SK-N-SH (cell line): Measurements from ENCODE around the gene PTPRJ. TPM values are rescaled to one million over a fixed set of nuclear protein-coding genes. Genes with fewer than 3 reads are reported as not detected.

ENCODE experiments used
- CTCF ChIA-PET: fragments of 300-600, 350-600 bp; formaldehyde crosslinking; extraction: SDS; loops from one replicate; lab custom pipeline; 2021; lab: Yijun Ruan, JAX
- POLR2A ChIA-PET: fragments of 350-600 bp; sonication (Branson Sonifier 250); formaldehyde crosslinking; extraction: SDS; loops from one replicate; lab custom pipeline; 2020; ENCODE audit warnings: antibody characterized with exemption, inconsistent platforms; lab: Yijun Ruan, JAX
- DNase-seq: peaks from one replicate; pipeline ENCODE4 v3.0.0; 2012
- H2AFZ ChIP-seq: fragments of 200-600 bp; sonication (generic); 2 replicates; pipeline ENCODE4 v1.8.1; 2016; ENCODE audit warnings: antibody characterized with exemption, mild to moderate bottlenecking, low read depth
- H3F3A ChIP-seq: fragments of 200-600 bp; sonication (generic); replicated peaks from 2 replicates; pipeline ENCODE3; 2016; ENCODE audit warnings: antibody characterized with exemption, mild to moderate bottlenecking; ENCODE audit not compliant: insufficient read depth
- H3K27ac ChIP-seq, 2 experiments: fragments of 200-500 bp in 1 of 2; fragments of 200-600 bp in 1 of 2; sonication (Bioruptor generic) in 1 of 2; sonication (generic), shearing (Covaris generic) in 1 of 2; 2 replicates each; pipeline versions ENCODE4 v1.5.1 to v1.6.1; 2014 to 2016; ENCODE audit warnings: low read depth in 2 of 2, inconsistent platforms in 1 of 2, low read length in 1 of 2, mild to moderate bottlenecking in 1 of 2, mixed read lengths in 1 of 2
- H3K27me3 ChIP-seq: fragments of 200-600 bp; sonication (generic), shearing (Covaris generic); 2 replicates; pipeline ENCODE4 v1.6.1; 2016; ENCODE audit warnings: mixed run types; ENCODE audit not compliant: insufficient read depth
- H3K36me3 ChIP-seq, 2 experiments: fragments of 200-500 bp in 1 of 2; fragments of 200-600 bp in 1 of 2; sonication (Bioruptor generic) in 1 of 2; sonication (generic) in 1 of 2; replicated peaks in 1 of 2; 2 replicates each; pipeline versions ENCODE3 to v1.5.1; 2014 to 2016; ENCODE audit warnings: low read length in 1 of 2, mild to moderate bottlenecking in 1 of 2; ENCODE audit not compliant: insufficient read depth in 2 of 2, control insufficient read depth in 1 of 2
- H3K4me1 ChIP-seq, 2 experiments: fragments of 200-500 bp in 1 of 2; fragments of 200-600 bp in 1 of 2; sonication (Bioruptor generic) in 1 of 2; sonication (generic), shearing (Covaris generic) in 1 of 2; 2 replicates each; pipeline versions ENCODE4 v1.5.1 to v1.6.1; 2014 to 2016; ENCODE audit warnings: low read depth in 1 of 2, low read length in 1 of 2, mixed run types in 1 of 2; ENCODE audit not compliant: insufficient read depth in 2 of 2, control insufficient read depth in 1 of 2
- H3K4me2 ChIP-seq: fragments of 200-600 bp; sonication (generic), shearing (Covaris generic); 2 replicates; pipeline ENCODE4 v1.6.1; 2017; ENCODE audit warnings: mixed run types
- H3K4me3 ChIP-seq, 2 experiments: fragments of 200-500 bp in 1 of 2; fragments of 200-600 bp in 1 of 2; sonication (Bioruptor generic) in 1 of 2; sonication (generic), shearing (Covaris generic) in 1 of 2; 2 replicates each; pipeline versions ENCODE4 v1.5.1 to v1.8.1; 2014 to 2016; ENCODE audit warnings: low read depth in 2 of 2, inconsistent platforms in 1 of 2, low read length in 1 of 2, mild to moderate bottlenecking in 1 of 2, mixed read lengths in 1 of 2, moderate library complexity in 1 of 2
- H3K79me2 ChIP-seq: fragments of 200-600 bp; sonication (generic); 2 replicates; pipeline ENCODE4 v1.8.1; 2017; ENCODE audit warnings: mild to moderate bottlenecking; ENCODE audit not compliant: insufficient read depth
- H3K9ac ChIP-seq: fragments of 200-600 bp; sonication (generic); 2 replicates; pipeline ENCODE4 v1.6.1; 2017; ENCODE audit warnings: mixed run types
- H3K9me2 ChIP-seq: fragments of 200-600 bp; sonication (generic); 2 replicates; pipeline ENCODE4 v1.6.1; 2017; ENCODE audit warnings: mixed run types
- H3K9me3 ChIP-seq: fragments of 200-600 bp; sonication (generic); 2 replicates; pipeline ENCODE4 v1.6.1; 2017; ENCODE audit warnings: mixed run types, mild to moderate bottlenecking, moderate library complexity
- H4K20me1 ChIP-seq: fragments of 200-600 bp; sonication (generic); 2 replicates; pipeline ENCODE4 v1.6.1; 2017; ENCODE audit warnings: mild to moderate bottlenecking, mixed run types; ENCODE audit not compliant: insufficient read depth
- EP300 ChIP-seq, 2 experiments: IDR thresholded peaks; 2 replicates each; pipeline versions ENCODE4 v1.4.0 to v1.6.1; 2012; ENCODE audit warnings: borderline replicate concordance in 1 of 2, low read depth in 1 of 2, low read length in 1 of 2
- EZH2phosphoT487 ChIP-seq: fragments of 200-600 bp; sonication (generic); IDR thresholded peaks from 2 replicates; pipeline ENCODE4 v1.6.1; 2017; ENCODE audit warnings: low read depth, mixed run types, mild to moderate bottlenecking, antibody characterized with exemption, moderate library complexity, borderline replicate concordance
- FOSL2 ChIP-seq: IDR thresholded peaks from 2 replicates; pipeline ENCODE4 v1.4.0; 2012; ENCODE audit warnings: low read depth, mild to moderate bottlenecking, moderate library complexity, borderline replicate concordance
- FOXJ3 ChIP-seq: sonication (generic); formaldehyde crosslinking; IDR thresholded peaks from 2 replicates; pipeline ENCODE4 v1.5.1; 2020; ENCODE audit warnings: mild to moderate bottlenecking, missing genetic modification reagents
- FOXM1 ChIP-seq: IDR thresholded peaks from 2 replicates; pipeline ENCODE4 v1.4.0; 2012; ENCODE audit warnings: low read depth, mild to moderate bottlenecking
- JUND ChIP-seq: IDR thresholded peaks from 2 replicates; pipeline ENCODE4 v1.4.0; 2012
- RXRA ChIP-seq: IDR thresholded peaks from 2 replicates; pipeline ENCODE4 v1.4.0; 2012; ENCODE audit warnings: low read depth, mild to moderate bottlenecking, borderline replicate concordance
- SIN3A ChIP-seq: IDR thresholded peaks from 2 replicates; pipeline ENCODE4 v1.6.1; 2012; ENCODE audit warnings: low read depth, mild to moderate bottlenecking, low read length, moderate library complexity, borderline replicate concordance
- WGBS: methylation state at CpG from one replicate; pipeline ENCODE4 v1.1.6; 2017; ENCODE audit warnings: low lambda C conversion rate; 5-methylcytosine and 5-hydroxymethylcytosine counted together
- polyA plus RNA-seq, 3 experiments: library from polyadenylated mRNA; depleted of rRNA; stranded (reverse); fragments of >200 nt; gene quantifications; 2 replicates each; pipeline ENCODE4 v1.2.3, GENCODE V29; 2012
- TF ChIP-seq, protein P1 (sequence below): IDR thresholded peaks from 2 replicates; pipeline ENCODE4 v1.6.1; 2012; ENCODE audit warnings: mild to moderate bottlenecking, low read depth, low read length, moderate library complexity
- TF ChIP-seq, protein P2 (sequence below): IDR thresholded peaks from 2 replicates; pipeline ENCODE4 v1.4.0; 2012; ENCODE audit warnings: low read depth, borderline replicate concordance

PTPRJ gene
- polyA plus RNA-seq, 1 of the 3 experiments (the other 2 are of a cell fraction), result 4.5 TPM

DNA sequence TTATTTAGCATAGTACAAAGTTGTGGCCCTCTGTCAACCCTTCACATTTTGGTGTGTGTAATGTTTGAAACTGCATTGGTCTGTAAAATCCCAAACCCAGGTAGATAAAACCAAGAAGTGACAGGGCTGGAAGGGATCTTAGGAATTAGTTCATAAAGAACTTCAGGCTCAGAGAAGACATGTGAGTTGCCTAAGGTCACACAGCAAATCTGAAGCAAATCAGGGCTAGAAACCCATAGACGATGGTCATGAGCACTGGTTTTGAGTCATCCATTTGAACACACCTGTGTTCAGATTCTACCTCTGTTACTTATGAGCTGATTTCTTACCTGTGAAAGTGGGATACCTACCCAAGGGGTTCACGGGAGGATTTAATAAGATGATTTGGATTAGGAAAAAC is 107.1 kb downstream of the PTPRJ start:
- peaks cover 55% of the 10 kb centered on the region for H3K79me2 ChIP-seq
- no peak overlapping the region for H3K4me3 ChIP-seq
- H3K27ac ChIP-seq, result no peak overlapping the region
- H3K4me2 ChIP-seq, result no peak overlapping the region
- H3K36me3 ChIP-seq, result peaks cover 0 to 7% of the 10 kb centered on the region in 2 experiments
- POLR2A ChIA-PET, result no interaction called here
- H3K4me1 ChIP-seq, result peaks cover 2 to 11% of the 10 kb centered on the region in 2 experiments; a peak in 2 of 4 replicates
- WGBS, result 90% methylated on average over 2 of the region's 2 CpGs
- H4K20me1 ChIP-seq, result peaks cover 28% of the 10 kb centered on the region
- H3K27me3 ChIP-seq, result no peaks in the 10 kb centered on the region
- no peak overlapping the region for H3K9ac ChIP-seq
- no peak for DNase-seq
- TF ChIP-seq, protein P1, sequence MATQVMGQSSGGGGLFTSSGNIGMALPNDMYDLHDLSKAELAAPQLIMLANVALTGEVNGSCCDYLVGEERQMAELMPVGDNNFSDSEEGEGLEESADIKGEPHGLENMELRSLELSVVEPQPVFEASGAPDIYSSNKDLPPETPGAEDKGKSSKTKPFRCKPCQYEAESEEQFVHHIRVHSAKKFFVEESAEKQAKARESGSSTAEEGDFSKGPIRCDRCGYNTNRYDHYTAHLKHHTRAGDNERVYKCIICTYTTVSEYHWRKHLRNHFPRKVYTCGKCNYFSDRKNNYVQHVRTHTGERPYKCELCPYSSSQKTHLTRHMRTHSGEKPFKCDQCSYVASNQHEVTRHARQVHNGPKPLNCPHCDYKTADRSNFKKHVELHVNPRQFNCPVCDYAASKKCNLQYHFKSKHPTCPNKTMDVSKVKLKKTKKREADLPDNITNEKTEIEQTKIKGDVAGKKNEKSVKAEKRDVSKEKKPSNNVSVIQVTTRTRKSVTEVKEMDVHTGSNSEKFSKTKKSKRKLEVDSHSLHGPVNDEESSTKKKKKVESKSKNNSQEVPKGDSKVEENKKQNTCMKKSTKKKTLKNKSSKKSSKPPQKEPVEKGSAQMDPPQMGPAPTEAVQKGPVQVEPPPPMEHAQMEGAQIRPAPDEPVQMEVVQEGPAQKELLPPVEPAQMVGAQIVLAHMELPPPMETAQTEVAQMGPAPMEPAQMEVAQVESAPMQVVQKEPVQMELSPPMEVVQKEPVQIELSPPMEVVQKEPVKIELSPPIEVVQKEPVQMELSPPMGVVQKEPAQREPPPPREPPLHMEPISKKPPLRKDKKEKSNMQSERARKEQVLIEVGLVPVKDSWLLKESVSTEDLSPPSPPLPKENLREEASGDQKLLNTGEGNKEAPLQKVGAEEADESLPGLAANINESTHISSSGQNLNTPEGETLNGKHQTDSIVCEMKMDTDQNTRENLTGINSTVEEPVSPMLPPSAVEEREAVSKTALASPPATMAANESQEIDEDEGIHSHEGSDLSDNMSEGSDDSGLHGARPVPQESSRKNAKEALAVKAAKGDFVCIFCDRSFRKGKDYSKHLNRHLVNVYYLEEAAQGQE, result no peak
- TF ChIP-seq JUND, result no peak
- no peak for TF ChIP-seq FOXM1
- TF ChIP-seq, protein P2, sequence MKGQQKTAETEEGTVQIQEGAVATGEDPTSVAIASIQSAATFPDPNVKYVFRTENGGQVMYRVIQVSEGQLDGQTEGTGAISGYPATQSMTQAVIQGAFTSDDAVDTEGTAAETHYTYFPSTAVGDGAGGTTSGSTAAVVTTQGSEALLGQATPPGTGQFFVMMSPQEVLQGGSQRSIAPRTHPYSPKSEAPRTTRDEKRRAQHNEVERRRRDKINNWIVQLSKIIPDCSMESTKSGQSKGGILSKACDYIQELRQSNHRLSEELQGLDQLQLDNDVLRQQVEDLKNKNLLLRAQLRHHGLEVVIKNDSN, result no peak
- no peak for TF ChIP-seq RXRA
- TF ChIP-seq EP300 (IDR thresholded peaks at IDR 0.05; ENCODE audit: borderline replicate concordance in 1 of 2, low read depth in 1 of 2, low read length in 1 of 2), result no peak
- TF ChIP-seq FOXJ3 (CRISPR knock-in tag), result no peak
- TF ChIP-seq EZH2phosphoT487, result no peak
- TF ChIP-seq, all 33 proteins: peak for 0
- CTCF ChIA-PET, result no interaction called here
- Histone ChIP-seq H3F3A (peaks cover 7% of the 10 kb centered on the region), H3K9me2 (no peaks in the 10 kb centered on the region), H3K9me3 (no peaks in the 10 kb centered on the region), H2AFZ (no peak overlapping the region)

DNA sequence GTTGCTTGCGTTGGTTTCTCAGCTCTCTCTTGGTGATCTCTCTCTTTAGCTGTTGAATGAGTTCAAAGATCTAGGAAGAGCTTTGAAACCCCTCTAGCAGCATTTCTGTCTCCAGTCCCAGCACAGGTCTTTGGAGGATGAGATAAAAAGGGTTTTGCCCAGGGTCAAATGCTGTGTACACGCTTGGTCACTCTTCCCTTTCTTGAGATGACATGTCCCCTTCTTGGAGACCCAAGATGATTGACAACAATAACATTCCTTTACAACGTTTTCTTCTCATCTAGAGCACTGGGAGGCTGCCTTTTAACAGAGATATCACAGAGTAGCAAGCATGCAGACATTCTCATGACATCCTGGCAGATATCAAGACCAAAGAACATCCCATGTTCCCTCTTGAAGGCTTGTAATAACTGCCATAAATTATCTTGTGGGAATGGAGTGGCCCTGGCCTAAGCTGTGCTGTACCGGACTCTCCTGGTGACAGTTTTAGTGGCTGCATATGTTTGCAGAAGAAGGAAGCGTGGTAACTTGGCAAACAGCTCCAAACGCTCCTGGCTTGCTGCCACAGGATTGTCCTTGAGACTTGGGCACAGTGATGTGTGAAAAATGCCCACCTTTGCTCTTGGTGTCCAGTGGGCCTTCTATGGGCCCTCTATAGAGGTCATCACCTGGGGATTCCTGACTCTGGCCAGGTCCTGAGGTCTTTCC is 107.8 kb downstream of the PTPRJ start:
- CTCF ChIA-PET, result interaction anchor here (0.8 to 1.0 kb wide), 2 partner anchors 21 to 153 kb away, joined by 3 to 4 read pairs; no protein-coding TSS in a partner anchor
- no peak overlapping the region for H3K4me3 ChIP-seq
- WGBS, result 76% methylated on average over 6 of the region's 6 CpGs

More for the DNA sequence above, 107.8 kb downstream of the PTPRJ start:
- H2AFZ ChIP-seq, result no peak overlapping the region
- H3K9me2 ChIP-seq, result no peaks in the 10 kb centered on the region
- H3K27ac ChIP-seq, result no peak overlapping the region
- DNase-seq, result no peak
- H3K79me2 ChIP-seq, result peaks cover 54% of the 10 kb centered on the region
- TF ChIP-seq FOSL2 (no peak), SIN3A (no peak)
- no peaks in the 10 kb centered on the region for H3K27me3 ChIP-seq
- H3F3A ChIP-seq, result peaks cover 4% of the 10 kb centered on the region
- no peak overlapping the region for H3K4me2 ChIP-seq
- H4K20me1 ChIP-seq, result peaks cover 28% of the 10 kb centered on the region
- H3K36me3 ChIP-seq, result peaks cover 0 to 7% of the 10 kb centered on the region in 2 experiments
- peaks cover 2 to 18% of the 10 kb centered on the region in 2 experiments; a peak in 2 of 4 replicates for H3K4me1 ChIP-seq
- no peak overlapping the region for H3K9ac ChIP-seq
- POLR2A ChIA-PET, result no interaction called here
- H3K9me3 ChIP-seq, result no peaks in the 10 kb centered on the region
